ENCODE data around the gene ADAMTS6.

The ADAMTS6 gene

DNA sequence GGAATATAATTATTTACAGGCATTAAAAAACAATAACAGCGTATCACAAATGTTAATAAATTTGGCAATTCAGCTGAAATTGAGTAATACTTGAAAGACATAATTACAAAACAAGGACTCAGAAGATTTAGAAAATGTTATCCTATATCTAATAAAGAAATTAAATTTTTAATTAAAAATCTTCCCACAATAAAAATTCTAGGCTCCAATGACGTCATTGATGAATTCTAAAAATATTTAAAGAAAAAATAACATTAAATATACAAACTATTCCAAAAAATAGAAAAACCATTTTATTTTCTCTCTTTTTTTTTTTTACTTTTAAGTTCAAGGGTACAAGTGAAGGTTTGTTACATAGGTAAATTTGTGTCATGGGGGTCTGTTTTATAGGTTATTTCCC is 161.5 kb downstream of the ADAMTS6 start:
- DNase-seq (ENCODE audit: low read depth) = no peak
- no peak overlapping the region for H3K4me3 ChIP-seq (ENCODE audit: control insufficient read depth, low read depth, low read length)
- TF ChIP-seq, protein P1, sequence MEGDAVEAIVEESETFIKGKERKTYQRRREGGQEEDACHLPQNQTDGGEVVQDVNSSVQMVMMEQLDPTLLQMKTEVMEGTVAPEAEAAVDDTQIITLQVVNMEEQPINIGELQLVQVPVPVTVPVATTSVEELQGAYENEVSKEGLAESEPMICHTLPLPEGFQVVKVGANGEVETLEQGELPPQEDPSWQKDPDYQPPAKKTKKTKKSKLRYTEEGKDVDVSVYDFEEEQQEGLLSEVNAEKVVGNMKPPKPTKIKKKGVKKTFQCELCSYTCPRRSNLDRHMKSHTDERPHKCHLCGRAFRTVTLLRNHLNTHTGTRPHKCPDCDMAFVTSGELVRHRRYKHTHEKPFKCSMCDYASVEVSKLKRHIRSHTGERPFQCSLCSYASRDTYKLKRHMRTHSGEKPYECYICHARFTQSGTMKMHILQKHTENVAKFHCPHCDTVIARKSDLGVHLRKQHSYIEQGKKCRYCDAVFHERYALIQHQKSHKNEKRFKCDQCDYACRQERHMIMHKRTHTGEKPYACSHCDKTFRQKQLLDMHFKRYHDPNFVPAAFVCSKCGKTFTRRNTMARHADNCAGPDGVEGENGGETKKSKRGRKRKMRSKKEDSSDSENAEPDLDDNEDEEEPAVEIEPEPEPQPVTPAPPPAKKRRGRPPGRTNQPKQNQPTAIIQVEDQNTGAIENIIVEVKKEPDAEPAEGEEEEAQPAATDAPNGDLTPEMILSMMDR (conservative IDR thresholded peaks at IDR 0.05; ENCODE audit: control insufficient read depth, insufficient read depth, low read depth, low read length) = no peak

DNA sequence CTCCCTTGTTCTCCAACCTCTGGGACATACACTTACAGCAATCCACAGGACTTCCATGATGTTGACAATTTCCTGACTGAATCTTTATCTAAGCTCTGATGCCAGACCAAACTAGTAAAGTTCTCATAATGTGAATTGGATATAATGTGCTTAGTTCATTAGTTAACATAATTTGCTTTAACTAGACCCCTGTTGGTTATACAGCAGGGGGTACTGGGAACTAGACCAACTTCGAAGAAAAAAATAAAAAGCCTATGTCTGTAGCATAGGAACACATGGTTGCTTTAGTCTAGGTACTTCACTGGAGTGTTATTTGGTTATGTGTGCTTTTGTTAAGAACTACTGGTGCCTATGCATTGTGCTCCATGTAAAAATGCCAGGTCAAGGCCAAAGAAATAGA is 173.8 kb downstream of the ADAMTS6 start:
- no peak overlapping the region for H3K4me3 ChIP-seq (ENCODE audit: control insufficient read depth, low read depth, low read length)
- TF ChIP-seq, protein P1 (conservative IDR thresholded peaks at IDR 0.05; ENCODE audit: control insufficient read depth, insufficient read depth, low read depth, low read length) = no peak
- DNase-seq (ENCODE audit: low read depth) = no peak

DNA sequence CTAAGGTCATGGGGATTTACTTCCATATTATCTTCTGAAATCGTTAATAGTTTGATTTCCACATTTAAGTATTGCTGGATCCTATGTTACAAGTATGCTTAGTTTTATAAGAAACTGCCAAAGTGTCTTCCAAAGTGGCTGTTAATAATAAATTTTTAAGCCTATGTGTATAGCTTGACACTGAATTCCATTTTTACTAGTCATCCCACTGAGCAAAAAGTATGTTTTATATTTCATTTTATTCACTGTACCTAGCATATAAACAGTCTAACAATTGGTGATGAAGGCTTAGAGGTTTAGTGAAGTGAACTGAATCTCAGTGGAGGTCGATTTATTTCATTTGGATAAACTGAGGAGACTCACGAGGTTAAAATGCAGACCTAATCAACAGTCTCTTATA is 174.6 kb downstream of the ADAMTS6 start:
- no peak overlapping the region for H3K4me3 ChIP-seq (ENCODE audit: control insufficient read depth, low read depth, low read length)
- TF ChIP-seq, protein P1 (conservative IDR thresholded peaks at IDR 0.05; ENCODE audit: control insufficient read depth, insufficient read depth, low read depth, low read length) = no peak
- DNase-seq (ENCODE audit: low read depth) = peak; percentile 8

DNA sequence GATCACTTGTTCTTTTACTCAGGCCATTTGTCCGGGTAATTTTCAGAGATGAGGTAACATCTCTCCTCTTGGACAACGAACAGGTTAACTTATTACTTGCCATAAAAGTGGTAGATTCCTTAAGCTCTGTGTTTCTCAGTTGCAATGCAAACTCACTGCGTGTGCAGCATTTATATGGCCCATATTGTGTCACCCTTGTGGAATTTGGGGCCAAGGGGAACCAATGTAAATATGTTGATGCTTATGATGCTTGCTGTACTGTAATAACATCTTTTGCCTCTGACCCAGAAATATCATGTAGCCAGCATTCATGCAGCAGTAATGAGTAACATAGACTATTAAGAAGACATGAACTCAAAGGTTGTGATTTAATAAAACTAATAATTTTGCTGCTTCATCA is 175.8 kb downstream of the ADAMTS6 start:
- no peak overlapping the region for H3K4me3 ChIP-seq (ENCODE audit: control insufficient read depth, low read depth, low read length)
- DNase-seq (ENCODE audit: low read depth) = peak; percentile 42
- TF ChIP-seq, protein P1 (conservative IDR thresholded peaks at IDR 0.05; ENCODE audit: control insufficient read depth, insufficient read depth, low read depth, low read length) = no peak

DNA sequence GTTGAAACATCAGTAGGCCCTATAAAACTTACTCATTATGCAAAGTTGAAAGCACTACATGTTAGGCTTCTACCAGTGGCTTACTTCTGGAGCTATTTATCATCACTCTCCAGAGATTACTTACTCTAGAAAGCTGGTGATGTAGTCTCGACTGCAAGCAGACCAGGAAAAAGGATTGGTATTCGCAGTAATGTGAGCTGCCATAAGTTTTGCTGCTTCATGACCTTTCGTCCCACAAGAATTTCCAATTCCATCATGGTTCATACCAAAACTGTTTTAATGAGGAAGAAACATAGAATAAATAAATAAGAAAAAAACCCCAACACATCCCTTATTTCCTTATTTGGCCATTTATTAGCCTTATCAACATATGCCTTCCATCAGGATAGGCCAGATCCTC is 181.9 kb downstream of the ADAMTS6 start:
- TF ChIP-seq, protein P1 (conservative IDR thresholded peaks at IDR 0.05; ENCODE audit: control insufficient read depth, insufficient read depth, low read depth, low read length) = no peak
- peak; percentile 57 for DNase-seq (ENCODE audit: low read depth)
- H3K4me3 ChIP-seq (ENCODE audit: control insufficient read depth, low read depth, low read length) = no peak overlapping the region

DNA sequence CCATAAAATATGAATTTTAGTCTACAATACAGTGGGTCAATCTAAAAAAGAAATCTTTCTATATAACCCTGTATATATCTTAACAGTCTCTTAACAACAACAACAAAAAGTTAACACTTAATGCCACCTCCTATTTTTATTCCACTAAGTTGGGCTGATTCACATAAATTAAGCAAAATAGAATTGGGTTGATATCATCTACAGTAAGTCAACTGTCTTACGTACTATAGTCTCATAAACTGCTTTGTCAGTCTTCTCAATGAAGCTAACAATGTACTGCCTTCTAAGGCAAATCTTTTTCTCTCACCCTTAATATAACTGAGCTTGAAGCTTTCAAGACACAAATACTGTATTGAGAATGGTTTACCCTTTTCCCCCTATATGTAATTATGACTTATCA is 185.7 kb downstream of the ADAMTS6 start:
- TF ChIP-seq, protein P1 (conservative IDR thresholded peaks at IDR 0.05; ENCODE audit: control insufficient read depth, insufficient read depth, low read depth, low read length) = no peak
- DNase-seq (ENCODE audit: low read depth) = no peak
- no peak overlapping the region for H3K4me3 ChIP-seq (ENCODE audit: control insufficient read depth, low read depth, low read length)

DNA sequence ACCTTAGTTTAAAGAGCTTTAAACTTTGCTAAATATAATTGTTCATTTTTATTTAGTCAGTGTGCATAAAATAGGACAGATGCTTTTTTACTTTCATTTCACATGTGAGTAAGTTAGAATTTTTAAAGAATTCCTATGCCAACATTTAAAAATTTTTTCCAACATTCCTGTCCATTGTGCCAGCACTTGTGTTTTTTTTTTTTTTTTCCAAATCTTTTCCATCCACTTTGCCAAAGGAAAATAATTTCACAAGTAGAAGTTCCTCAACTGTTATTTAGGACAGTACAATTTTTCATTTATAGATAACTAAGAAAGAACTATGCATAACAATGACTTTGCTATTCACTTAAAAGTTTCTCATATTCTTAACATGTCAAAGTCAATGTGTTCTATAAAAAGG is 189.5 kb downstream of the ADAMTS6 start:
- H3K4me3 ChIP-seq (ENCODE audit: control insufficient read depth, low read depth, low read length) = no peak overlapping the region
- no peak for DNase-seq (ENCODE audit: low read depth)
- TF ChIP-seq, protein P1 (conservative IDR thresholded peaks at IDR 0.05; ENCODE audit: control insufficient read depth, insufficient read depth, low read depth, low read length) = no peak
